Parathyroid adenoma (tissue), 2 donors: ENCODE measurements around the gene NDUFB1.

ENCODE experiments used
- H2AFZ ChIP-seq: fragments of 300-600 bp; sonication (generic); one replicate; pipeline ENCODE4 v1.7.0; 2017; ENCODE audit warnings: antibody characterized with exemption, mild to moderate bottlenecking
- H3K27ac ChIP-seq: fragments of 300-600 bp; sonication (generic); one replicate; pipeline ENCODE4 v1.7.0; 2017
- H3K27me3 ChIP-seq: fragments of 300-600 bp; sonication (generic); one replicate; pipeline ENCODE4 v1.7.0; 2017; ENCODE audit warnings: low read length; ENCODE audit not compliant: control insufficient read depth, insufficient read depth
- H3K36me3 ChIP-seq: fragments of 300-600 bp; sonication (generic); one replicate; pipeline ENCODE4 v1.7.0; 2017; ENCODE audit warnings: low read length; ENCODE audit not compliant: control insufficient read depth, insufficient read depth
- H3K4me1 ChIP-seq: fragments of 300-600 bp; sonication (generic); one replicate; pipeline ENCODE4 v1.7.0; 2017; ENCODE audit warnings: control low read depth
- H3K4me2 ChIP-seq: fragments of 300-600 bp; sonication (generic); one replicate; pipeline ENCODE4 v1.7.0; 2017; ENCODE audit warnings: low read length
- H3K4me3 ChIP-seq: fragments of 300-600 bp; sonication (generic); one replicate; pipeline ENCODE4 v1.7.0; 2017; ENCODE audit warnings: low read depth, low read length
- H3K79me2 ChIP-seq: fragments of 300-600 bp; sonication (generic); one replicate; pipeline ENCODE4 v1.7.0; 2017; ENCODE audit warnings: control low read depth
- H3K9ac ChIP-seq: fragments of 300-600 bp; sonication (generic); one replicate; pipeline ENCODE4 v1.7.0; 2017; ENCODE audit warnings: mild to moderate bottlenecking
- H3K9me3 ChIP-seq: fragments of 300-600 bp; sonication (generic); one replicate; pipeline ENCODE4 v1.7.0; 2017; ENCODE audit warnings: low read length; ENCODE audit not compliant: control insufficient read depth
- CTCF ChIP-seq: fragments of 300-600 bp; sonication (generic); IDR thresholded peaks from one replicate; pipeline ENCODE4 v1.7.0; 2017; ENCODE audit warnings: antibody characterized with exemption, mild to moderate bottlenecking
- donor health status: primary hyperparathyroidism.

The NDUFB1 gene

GRCh38 chr14:92135269-92135668 is 13.8 kb upstream of the NDUFB1 start:
- H3K9ac ChIP-seq = no peak overlapping the region
- no peaks in the 10 kb centered on the region for H3K79me2 ChIP-seq
- peak; percentile 39 for TF ChIP-seq CTCF
- H3K36me3 ChIP-seq = no peaks in the 10 kb centered on the region
- H2AFZ ChIP-seq = no peak overlapping the region
- H3K9me3 ChIP-seq = no peaks in the 10 kb centered on the region
- H3K27me3 ChIP-seq = no peaks in the 10 kb centered on the region
- no peak overlapping the region for H3K4me2 ChIP-seq
- H3K4me3 ChIP-seq = no peak overlapping the region
- no peaks in the 10 kb centered on the region for H3K4me1 ChIP-seq
- H3K27ac ChIP-seq = no peak overlapping the region

GRCh38 chr14:92134456-92134855 is 12.9 kb upstream of the NDUFB1 start:
- Histone ChIP-seq H3K27ac (no peak overlapping the region), H3K36me3 (no peaks in the 10 kb centered on the region), H3K4me2 (no peak overlapping the region), H3K27me3 (no peaks in the 10 kb centered on the region), H3K9me3 (no peaks in the 10 kb centered on the region), H3K4me3 (no peak overlapping the region), H2AFZ (no peak overlapping the region), H3K9ac (no peak overlapping the region), H3K4me1 (no peaks in the 10 kb centered on the region), H3K79me2 (no peaks in the 10 kb centered on the region)
- no peak for TF ChIP-seq CTCF

- peak overlapping the region; percentile 88 for H3K9ac ChIP-seq
Observed at GRCh38 chr14:92122761-92123160, 1.3 kb upstream of the NDUFB1 start.

GRCh38 chr14:92122351-92122677 is 808 bp upstream of the NDUFB1 start:
- Histone ChIP-seq H3K4me1 (peaks cover 3% of the 10 kb centered on the region), H3K27ac (peak overlapping the region; percentile 93), H3K79me2 (peaks cover 5% of the 10 kb centered on the region), H3K9me3 (no peaks in the 10 kb centered on the region), H3K4me2 (peak overlapping the region; percentile 84), H3K27me3 (no peaks in the 10 kb centered on the region), H3K36me3 (no peaks in the 10 kb centered on the region), H3K9ac (peak overlapping the region; percentile 88), H3K4me3 (peak overlapping the region; percentile 84), H2AFZ (peak overlapping the region; percentile 99)
- no peak for TF ChIP-seq CTCF

More at GRCh38 chr14:92122761-92123160, 1.3 kb upstream of the NDUFB1 start:
- H3K36me3 ChIP-seq = no peaks in the 10 kb centered on the region
- H3K9me3 ChIP-seq = no peaks in the 10 kb centered on the region
- peaks cover 3% of the 10 kb centered on the region for H3K4me1 ChIP-seq
- H3K27me3 ChIP-seq = no peaks in the 10 kb centered on the region
- H3K4me2 ChIP-seq = peak overlapping the region; percentile 84
- peak overlapping the region; percentile 93 for H3K27ac ChIP-seq
- H2AFZ ChIP-seq = peak overlapping the region; percentile 99
- H3K4me3 ChIP-seq = peak overlapping the region; percentile 84
- TF ChIP-seq CTCF = no peak
- peaks cover 5% of the 10 kb centered on the region for H3K79me2 ChIP-seq

DNA sequence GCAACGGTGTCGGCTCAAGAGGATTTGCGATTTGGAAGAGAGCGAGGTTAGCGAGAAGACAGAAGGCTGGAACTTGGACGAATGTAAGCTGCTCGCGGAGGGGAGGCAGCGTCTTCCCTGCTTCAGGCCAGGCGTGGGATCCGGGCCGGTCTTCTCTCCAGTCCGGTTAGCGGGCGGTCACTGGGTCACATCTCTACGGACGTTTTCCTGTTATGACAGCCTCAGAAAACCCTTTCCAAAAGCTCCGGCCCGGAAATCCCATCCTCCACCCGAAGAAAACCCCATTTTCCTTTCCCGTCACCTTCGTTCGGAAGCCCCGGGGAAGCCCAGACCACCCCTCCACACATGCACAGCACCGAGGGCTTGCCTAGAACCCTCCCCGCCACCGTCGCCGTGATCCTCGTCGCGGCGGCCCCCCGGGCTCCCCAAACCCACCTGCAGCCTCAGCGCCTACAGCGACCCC is 268 bp downstream of the NDUFB1 start:
- Histone ChIP-seq H3K4me3 (peak overlapping the region; percentile 84), H3K9ac (peak overlapping the region; percentile 88), H3K27ac (peak overlapping the region; percentile 93), H3K9me3 (no peaks in the 10 kb centered on the region), H2AFZ (peak overlapping the region; percentile 99), H3K27me3 (no peaks in the 10 kb centered on the region), H3K4me1 (peaks cover 3% of the 10 kb centered on the region), H3K4me2 (peak overlapping the region; percentile 84), H3K79me2 (peaks cover 5% of the 10 kb centered on the region), H3K36me3 (no peaks in the 10 kb centered on the region)
- no peak for TF ChIP-seq CTCF
